ENCODE results near the gene DAG1. TPM values are rescaled to one million over a fixed set of nuclear protein-coding genes. Genes with fewer than 3 reads are reported as not detected.

DAG1 gene
- total RNA-seq, 1 experiment from 2014 or later = 93.0 TPM

- Histone ChIP-seq H2BK5ac (ENCODE audit: insufficient read length, low read length) (no peak overlapping the region), H3K18ac (ENCODE audit: insufficient read length, low read depth, low read length) (no peak overlapping the region), H3K9me3 (ENCODE audit: control insufficient read depth, low read depth, low read length) (no peaks in the 10 kb centered on the region), H2AK5ac (ENCODE audit: insufficient read length, low read length) (no peak overlapping the region), H2BK12ac (ENCODE audit: insufficient read length, low read depth, low read length) (no peak overlapping the region), H4K20me1 (ENCODE audit: control insufficient read depth, insufficient read depth, insufficient read length) (no peaks in the 10 kb centered on the region), H3K27me3 (ENCODE audit: insufficient read depth, low read length) (no peaks in the 10 kb centered on the region), H4K5ac (ENCODE audit: insufficient read length, low read depth, low read length) (no peak overlapping the region), H2BK20ac (ENCODE audit: low read depth, low read length, poor library complexity, severe bottlenecking) (no peak overlapping the region), H4K91ac (ENCODE audit: insufficient read length, low read depth, low read length) (no peak overlapping the region), H2BK120ac (ENCODE audit: low read depth, low read length, poor library complexity, severe bottlenecking) (no peak overlapping the region), H3K79me2 (ENCODE audit: insufficient read depth, low read length) (peaks cover 5% of the 10 kb centered on the region; the same call in 1 of the 2 replicates), H3K14ac (ENCODE audit: insufficient read depth, low read length) (no peak overlapping the region), H2AFZ (ENCODE audit: low read length) (no peak overlapping the region), H3K79me1 (ENCODE audit: insufficient read depth, low read depth, low read length, poor library complexity, severe bottlenecking) (peaks cover 12% of the 10 kb centered on the region), H3K4ac (ENCODE audit: low read depth, low read length) (no peak overlapping the region), H3K4me1 (ENCODE audit: insufficient read depth, low read length) (no peaks in the 10 kb centered on the region), H3K9ac (ENCODE audit: extremely low read depth, insufficient read length, low read length) (no peak overlapping the region), H4K8ac (replicated peaks; ENCODE audit: insufficient read length, low read depth, low read length) (no peak overlapping the region), H3K23me2 (ENCODE audit: insufficient read length, low read depth, low read length, poor library complexity, severe bottlenecking) (no peaks in the 10 kb centered on the region), H3K56ac (ENCODE audit: insufficient read length, low read depth, low read length) (no peak overlapping the region), H3T11ph (ENCODE audit: low read length) (no peak overlapping the region), H3K23ac (ENCODE audit: insufficient read length, low read depth, low read length) (no peak overlapping the region), H3K4me2 (ENCODE audit: insufficient read depth, insufficient read length, low read length) (no peak overlapping the region), H3K27ac (ENCODE audit: insufficient read length, low read depth, low read length) (no peak overlapping the region), H2BK15ac (ENCODE audit: low read depth, low read length) (no peak overlapping the region)
- TF ChIP-seq CTCF (conservative IDR thresholded peaks at IDR 0.05) = no peak
- Mint-ChIP-seq H3K4me3 (no peak overlapping the region), H3K36me3 (ENCODE audit: insufficient read depth in 1 of 3, low read depth in 3 of 3) (peaks cover 1 to 11% (median 7%) of the 10 kb centered on the region in 3 experiments; a peak in 4 of 7 replicates), H3K27ac (peak overlapping the region in 2 of 3 experiments; percentile 19 to 35; a peak in 3 of 7 replicates), H3K9me3 (no peaks in the 10 kb centered on the region), H3K4me1 (peaks cover 0 to 2% of the 10 kb centered on the region in 2 experiments; a peak in 2 of 4 replicates), H3K27me3 (ENCODE audit: low read depth) (no peaks in the 10 kb centered on the region)
- WGBS (ENCODE audit: extremely low coverage, insufficient read length, low lambda C conversion rate) = no CpG with 5 or more reads among the region's 9 CpGs
- no peak for DNase-seq
Measured at GRCh38 chr3:49500732-49501609, 30.9 kb downstream of the DAG1 start.

Measured in H9 (cell line).